ENCODE measurements around the gene P2RX4.
"Not testable (repeated sequence)": the region's sequence is repeated elsewhere in the genome, so short reads cannot be mapped to it uniquely, and the experiment has no call there.

GRCh38 chr12:121164839-121165238, 45.1 kb upstream of the P2RX4 start:
- TF ChIP-seq CTCF (IDR thresholded peaks at IDR 0.05); POLR2AphosphoS5 (IDR thresholded peaks at IDR 0.05; ENCODE audit: insufficient read depth in 1 of 2, low read depth in 1 of 2): not testable (repeated sequence)
